ENCODE results near the gene TAPT1.

DNA sequence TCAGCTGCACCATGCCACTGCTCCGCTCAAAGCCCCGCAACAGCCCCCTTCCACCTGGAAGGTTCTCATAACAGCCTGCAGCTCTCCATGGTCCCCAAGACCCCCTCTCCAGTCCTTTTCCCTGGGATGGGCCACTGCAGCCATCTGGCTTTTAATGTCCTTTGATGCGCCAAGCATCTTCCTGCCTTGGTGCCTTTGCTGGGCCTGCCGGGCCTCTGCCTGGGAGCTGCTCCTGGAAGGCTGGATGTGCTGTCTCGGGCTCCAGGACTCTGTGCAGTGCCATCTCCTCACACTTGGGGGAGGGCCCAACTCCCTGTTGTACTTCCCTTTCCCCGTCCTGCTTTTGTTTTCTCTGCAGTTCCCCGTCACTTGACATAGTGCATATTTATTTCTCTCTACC is 60.3 kb downstream of the TAPT1 start:
- TF ChIP-seq CTCF (IDR thresholded peaks at IDR 0.05) (no peak), POLR2AphosphoS5 (IDR thresholded peaks at IDR 0.05) (no peak), POLR2A (IDR thresholded peaks at IDR 0.05) (no peak)

Measured in sigmoid colon (tissue), 4 donors.